ENCODE data around the gene PSMB9. TPM values are rescaled to one million over a fixed set of nuclear protein-coding genes. Genes with fewer than 3 reads are reported as not detected.

Gene PSMB9
- total RNA-seq, 1 donor from 2014 or later: 24.8 TPM

DNA sequence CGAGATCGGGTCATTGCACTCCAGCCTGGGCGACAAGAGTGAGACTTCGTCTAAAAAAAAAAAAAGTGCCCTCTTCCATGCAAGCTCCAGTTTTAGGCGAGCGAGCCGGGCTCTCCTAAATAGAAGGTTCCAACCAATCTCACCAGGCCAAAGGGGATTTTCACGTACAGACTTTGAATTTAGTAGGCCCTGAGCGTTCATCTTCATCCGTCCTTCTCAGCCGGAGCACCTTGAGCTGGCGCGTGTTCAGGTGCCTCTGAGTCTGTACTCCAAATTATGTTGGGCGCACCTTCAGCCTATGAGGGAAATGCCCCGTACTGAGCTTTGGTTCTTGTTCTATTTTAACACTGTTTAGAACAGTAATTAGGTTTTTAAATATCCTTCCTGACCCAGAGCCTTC is 14.6 kb upstream of the PSMB9 start:
- DNase-seq (ENCODE audit: low read depth in 2 of 2): no peak

DNA sequence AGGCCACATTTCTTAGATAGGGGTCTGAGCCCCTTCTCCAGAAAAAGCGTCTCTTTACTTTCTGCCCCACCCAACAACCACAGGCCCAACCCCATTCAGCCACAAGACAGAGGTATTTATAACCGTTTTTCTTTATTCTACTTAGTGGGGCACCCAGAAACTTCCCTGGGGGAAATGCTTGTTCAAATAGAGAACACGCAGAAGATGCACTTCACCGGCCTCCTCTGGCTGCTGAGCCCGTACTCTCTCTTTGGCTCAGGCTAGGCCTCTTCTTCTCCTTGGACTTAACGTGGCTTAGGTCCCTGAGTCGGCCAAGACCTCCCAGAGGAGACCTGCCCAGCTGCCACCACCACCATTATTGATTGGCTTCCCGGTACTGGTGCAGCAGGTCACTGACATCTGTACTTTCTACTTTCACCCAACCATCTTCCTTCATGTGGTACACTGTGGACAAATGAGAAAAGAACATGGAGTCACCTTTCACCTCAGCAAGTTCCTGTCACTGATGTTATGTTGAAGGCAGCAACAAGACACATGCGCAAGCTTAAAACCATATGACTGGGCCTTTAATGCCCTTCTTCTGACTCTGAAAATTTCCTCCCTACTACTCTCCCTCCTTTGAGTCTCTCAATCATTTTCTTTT is 13.3 kb upstream of the PSMB9 start:
- DNase-seq (ENCODE audit: low read depth in 2 of 2): no peak

DNA sequence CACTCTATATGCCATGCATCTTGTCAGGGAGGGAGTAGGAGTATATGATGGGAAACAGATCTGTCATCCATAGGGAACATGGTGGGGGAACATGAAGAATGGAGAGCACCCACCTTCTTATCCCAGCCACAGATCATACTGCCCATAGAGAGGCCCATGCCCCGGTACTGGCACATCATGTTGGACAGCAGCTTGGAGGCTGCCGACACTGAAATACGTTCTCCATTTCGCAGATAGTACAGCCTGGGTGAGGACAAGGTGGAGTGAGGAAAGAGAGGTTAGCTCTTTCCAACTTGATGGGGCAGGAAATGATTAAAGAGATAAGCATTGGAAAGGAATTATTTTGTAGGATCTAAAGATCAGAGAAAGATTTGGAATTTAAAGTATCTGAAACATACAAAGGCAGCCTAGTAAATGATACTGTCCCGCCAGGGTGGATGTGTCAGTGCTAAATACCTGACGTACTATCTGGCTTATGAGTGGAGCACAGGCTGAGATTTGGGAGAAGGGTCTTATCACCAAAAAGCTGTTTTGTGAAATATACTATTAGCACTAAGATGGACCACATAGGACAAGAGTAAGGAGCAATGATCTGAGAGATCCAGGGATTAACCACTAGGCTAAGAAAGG is 11.9 kb upstream of the PSMB9 start:
- no peak for DNase-seq (ENCODE audit: low read depth in 2 of 2)

DNA sequence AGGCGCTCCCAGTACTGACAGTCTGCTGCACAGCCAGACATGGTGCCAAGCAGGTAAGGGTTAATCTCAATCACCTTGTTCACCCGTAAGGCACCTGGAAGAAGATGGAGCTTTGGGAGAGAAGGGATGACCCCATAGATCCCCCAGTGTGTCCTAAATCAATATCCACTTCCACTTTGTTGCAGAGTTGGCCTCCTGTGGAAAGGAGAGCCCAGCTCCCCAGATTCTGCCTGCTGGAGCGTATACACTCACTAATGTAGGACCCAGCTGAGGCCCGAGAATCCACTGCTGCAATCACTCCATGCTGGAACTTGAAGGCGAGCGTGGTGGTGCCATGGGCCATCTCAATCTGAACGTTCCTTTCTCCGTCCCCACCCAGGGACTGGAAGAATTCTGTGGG is 11.3 kb upstream of the PSMB9 start:
- DNase-seq (ENCODE audit: low read depth in 2 of 2): no peak

DNA sequence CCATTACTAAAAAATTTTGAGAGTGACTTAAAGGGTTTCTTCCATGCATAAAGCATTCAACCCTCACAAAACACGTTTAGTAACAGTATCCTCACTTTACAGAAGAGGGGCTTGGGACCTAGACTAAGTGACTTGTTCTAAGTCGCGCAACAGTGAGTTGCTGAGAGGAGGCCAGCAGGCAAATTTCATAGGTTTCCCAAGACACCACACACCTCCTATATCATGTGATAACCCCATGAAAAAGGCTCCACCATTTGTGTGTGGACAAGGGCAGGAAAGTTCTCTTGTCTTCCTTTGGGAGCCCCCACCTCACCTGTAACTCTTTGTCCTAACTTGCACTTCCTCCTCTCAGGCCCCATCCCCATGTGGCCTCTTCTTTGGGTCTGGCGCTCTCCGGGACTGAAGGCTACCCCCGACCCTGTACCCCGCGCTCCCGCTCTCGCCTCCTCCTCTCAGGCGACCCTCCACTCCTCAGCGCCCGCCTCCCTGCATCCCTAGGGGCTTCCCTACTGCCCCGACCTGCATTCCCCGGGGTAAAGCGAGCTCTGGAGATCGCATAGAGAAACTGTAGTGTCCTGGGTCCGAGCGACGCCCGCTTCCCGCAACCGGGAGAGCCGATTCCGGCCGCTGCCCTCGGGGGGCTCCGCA is 10.5 kb upstream of the PSMB9 start:
- DNase-seq (ENCODE audit: low read depth in 2 of 2): peak; percentile 6 to 7

DNA sequence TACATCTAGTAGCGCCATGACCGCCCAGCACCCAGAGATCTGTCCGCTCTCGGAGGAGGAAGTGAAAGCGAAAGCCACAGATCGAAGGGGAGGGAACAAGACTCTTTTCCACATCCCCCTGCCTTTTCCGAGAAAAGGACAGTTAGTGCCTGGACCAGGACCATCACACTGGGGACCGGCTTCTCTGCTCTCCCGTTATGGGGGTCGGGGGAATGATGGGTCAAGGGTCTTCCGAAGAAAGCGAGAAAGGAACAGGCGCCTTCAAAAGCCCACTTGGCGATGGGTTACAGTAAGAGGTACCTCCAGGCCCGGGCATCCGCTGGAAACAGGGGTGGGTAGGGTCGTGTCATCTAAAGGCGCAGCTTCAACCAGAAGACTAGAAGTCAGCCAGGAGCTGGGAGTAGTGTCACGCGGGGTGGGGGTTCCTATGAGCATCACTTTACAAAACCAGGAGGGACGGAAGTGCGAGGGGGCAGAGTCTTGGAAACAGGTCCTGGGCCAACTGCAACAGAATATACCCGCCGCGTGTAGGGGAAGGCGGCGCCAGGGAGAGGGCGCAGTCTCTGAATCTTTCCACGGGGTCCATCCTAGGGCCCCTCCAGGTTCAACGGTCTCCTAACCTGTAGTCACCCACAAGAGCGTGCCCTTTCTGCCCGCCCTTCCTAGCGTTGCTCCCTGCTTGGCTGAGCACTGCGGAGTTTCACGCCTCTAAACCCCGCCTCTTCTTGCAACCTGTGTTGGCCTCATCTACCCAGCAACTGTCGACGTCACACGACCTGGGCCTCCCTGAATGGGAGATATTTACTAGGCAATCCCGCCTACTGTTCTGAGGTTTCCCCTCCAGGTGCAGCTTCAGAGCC is 9.8 kb upstream of the PSMB9 start, which contains the start of gene PSMB8:
PSMB8 (minus strand) TSS at position 69 of the 860 bp plus-strand sequence; CDS start at position 18, 51 bp downstream.
- DNase-seq (ENCODE audit: low read depth in 2 of 2): peak; percentile 95

DNA sequence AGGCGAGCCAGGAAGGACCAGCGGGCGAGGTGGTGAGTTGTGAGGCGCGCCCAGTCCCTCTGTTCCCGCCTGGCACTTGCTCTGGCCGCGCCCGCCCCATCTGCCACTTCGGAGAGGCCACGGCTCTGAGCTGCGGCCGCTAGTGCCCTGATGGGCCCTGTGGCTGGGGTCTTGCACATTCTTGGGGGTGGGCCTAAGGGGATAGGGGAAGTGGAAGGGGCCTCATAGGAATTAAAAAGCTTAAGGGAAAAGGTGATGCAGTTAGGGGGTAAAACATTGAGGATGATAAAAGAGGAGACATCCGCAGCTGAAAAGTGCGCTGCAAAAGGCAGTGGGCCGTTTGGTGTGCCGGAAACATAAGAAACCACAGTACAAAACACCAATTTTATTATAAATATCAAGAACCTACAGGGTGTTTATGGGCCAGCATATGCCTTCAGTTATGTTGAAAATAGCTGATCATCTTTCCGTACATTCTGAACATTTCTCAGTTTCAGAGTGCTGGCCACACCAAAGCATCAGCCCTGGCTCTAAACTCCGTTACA is 9.1 kb upstream of the PSMB9 start:
- DNase-seq (ENCODE audit: low read depth in 2 of 2): no peak

DNA sequence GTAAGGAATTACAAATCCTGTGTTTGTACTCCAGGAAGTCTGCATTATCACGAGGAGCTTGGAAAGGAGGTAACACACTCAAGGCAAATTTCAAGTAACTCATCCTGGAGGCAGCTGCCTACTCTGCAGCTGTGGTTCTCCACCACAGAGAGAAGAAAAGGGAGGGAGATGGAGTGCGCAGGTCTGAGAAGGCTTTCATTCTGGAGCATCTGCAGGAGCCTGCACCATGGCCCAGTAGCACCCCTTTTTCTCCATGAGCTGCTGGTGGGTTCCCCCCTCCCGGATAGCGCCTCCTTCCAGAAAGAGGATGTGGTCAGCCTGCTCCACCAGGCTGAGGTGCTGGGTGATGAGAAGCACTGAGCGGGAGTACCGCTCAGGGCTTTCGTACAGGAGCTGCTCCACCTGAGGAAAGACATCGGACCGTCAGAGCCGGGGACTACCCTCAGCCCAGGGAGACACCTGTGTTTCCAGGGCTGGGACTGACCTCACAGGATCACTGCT is 8.6 kb upstream of the PSMB9 start:
- DNase-seq (ENCODE audit: low read depth in 2 of 2): no peak

DNA sequence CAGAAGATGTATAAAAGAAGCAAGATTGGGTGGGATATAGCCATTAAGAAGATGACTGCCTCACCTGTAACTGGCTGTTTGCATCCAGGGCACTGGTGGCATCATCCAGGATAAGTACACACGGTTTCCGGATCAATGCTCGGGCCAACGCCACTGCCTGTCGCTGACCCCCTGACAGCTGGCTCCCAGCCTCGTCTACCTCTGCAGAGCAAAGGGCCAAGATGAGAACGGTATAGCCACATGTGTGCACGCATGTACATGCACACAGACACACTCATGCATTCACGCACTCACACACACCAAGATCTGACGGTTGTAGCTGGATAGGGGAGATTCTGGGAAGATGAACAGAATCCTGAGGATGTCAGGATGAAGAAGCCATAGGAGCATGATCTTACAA is 7.0 kb upstream of the PSMB9 start:
- no peak for DNase-seq (ENCODE audit: low read depth in 2 of 2)

DNA sequence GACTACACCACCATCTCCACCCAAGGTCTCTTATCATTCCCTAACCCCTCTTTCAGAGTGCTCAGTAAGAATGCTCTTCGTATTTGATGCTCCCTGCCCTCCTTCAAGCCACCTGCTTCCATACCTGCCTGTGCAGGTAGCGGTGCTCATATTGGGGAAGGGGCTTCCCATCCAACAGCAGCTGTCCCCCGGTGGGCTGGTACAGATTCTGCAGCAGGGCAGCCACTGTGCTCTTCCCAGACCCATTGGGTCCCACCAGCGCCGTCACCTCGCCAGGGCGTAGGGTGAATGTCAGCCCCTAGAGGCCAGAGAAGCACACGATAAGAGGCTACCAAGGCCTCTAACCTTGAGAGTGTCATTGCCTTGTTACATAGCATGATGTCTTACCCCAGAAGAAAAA is 6.2 kb upstream of the PSMB9 start:
- no peak for DNase-seq (ENCODE audit: low read depth in 2 of 2)

DNA sequence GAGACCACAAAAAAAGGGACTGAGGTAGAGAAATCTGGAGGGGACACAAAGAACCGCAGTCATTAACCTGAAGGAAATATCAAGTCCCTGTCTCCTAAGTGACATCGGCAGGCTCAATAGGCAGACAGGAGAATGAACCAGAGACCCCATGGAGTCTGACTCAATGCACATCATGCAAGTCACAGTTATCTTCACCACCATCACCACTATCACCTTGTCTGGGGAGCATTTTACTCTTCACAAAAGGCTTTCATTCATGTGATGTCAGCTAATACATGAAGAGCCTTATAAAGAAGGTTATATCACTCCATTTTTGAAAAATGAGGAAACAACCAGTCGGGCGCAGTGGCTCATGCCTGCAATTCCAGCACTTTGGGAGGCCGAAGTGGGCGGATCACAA is 4.9 kb upstream of the PSMB9 start:
- no peak for DNase-seq (ENCODE audit: low read depth in 2 of 2)

DNA sequence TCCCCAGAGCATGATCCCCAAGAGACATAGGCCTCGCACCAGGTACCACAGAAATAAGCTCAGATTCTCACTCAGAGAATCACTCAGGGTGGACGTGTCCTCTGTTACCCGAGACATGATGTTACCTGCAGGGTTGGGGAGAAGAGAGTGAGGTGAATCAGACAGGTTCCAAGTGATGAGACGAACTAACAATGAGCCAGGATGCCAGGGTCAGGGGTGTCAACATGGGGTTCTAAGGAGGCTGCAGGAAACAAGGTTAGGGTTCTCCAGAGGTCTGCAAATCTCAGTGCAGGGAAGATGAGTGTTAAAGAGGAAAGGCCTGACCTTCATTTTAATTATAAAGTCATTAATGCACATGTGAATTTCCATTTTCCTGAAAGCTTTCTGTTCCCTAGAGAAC is 3.0 kb upstream of the PSMB9 start:
- no peak for DNase-seq (ENCODE audit: low read depth in 2 of 2)

DNA sequence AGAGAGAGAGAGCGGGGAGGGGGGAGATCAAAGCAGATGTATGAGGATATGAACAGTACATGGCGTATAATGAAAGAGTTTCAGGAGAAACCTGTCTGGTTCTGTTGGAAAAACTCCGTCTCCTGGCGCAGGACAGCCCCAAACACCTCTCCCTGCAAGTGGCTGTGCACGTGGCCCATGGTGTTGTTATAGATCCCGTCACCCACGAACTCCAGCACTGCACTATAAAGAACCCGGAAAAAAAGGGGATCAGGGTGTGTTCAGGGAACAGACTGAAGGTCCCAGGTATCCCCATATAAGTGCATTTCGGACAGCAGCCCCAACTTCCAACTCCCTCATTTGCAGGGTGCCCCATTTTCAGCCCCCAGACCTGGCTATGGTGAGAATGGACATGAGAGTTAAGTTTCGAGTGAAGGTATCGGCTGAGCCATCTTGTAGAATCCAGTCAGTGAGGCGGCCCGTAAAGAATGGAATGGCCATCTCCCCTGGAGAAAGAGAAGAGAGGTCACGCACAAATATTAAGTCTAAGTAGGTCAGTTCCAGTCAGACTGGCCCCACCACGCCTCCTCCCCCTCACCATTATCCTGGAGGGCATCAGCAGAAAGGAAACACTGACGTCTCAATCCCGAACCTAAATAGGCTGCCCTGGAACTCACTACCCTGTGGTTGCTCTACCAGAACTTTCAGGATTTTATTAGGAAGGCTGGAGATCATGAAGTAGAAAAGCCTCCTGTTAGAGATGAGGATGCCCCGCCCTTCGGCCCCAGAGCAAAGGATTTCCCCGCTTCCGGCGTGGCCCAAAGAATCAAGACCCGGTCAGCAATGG is 1.8 kb upstream of the PSMB9 start:
- peak in 1 of 2 donors; percentile 3 for DNase-seq (ENCODE audit: low read depth in 2 of 2)

DNA sequence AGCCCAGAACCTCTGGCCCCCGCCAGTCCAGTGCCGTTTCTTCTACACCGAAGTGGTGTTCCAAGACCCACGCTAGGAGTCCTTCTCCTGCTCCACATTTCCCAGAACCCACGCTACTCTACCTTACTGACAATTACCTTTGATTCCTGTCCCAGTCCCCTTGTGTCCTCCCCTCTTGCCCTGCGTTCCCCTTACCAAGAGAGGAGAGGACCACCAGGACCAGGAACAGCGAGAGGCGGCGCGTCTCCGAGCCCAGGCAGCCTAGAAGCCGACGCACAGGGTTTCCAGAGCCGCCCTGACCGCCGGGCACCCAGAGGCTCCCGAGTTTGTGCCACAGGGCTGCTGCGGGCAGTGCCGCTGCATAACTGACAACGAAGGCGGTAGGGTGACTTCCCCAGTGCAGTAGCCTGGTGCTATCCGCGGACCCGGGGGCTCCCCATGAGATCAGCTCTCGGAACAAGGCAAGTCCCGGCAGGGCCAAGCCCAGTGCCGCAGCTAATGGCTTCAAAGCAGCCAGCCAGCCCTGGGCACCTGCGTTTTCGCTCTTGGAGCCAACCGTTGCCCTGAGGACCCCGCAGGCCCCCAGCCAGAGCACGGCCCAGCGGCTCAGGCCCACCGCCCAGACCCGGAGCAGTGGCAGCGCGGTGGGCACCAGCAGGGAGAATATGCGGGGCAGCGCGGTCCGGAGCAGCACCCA is 1.0 kb upstream of the PSMB9 start:
- peak; percentile 54 to 56 for DNase-seq (ENCODE audit: low read depth in 2 of 2)

DNA sequence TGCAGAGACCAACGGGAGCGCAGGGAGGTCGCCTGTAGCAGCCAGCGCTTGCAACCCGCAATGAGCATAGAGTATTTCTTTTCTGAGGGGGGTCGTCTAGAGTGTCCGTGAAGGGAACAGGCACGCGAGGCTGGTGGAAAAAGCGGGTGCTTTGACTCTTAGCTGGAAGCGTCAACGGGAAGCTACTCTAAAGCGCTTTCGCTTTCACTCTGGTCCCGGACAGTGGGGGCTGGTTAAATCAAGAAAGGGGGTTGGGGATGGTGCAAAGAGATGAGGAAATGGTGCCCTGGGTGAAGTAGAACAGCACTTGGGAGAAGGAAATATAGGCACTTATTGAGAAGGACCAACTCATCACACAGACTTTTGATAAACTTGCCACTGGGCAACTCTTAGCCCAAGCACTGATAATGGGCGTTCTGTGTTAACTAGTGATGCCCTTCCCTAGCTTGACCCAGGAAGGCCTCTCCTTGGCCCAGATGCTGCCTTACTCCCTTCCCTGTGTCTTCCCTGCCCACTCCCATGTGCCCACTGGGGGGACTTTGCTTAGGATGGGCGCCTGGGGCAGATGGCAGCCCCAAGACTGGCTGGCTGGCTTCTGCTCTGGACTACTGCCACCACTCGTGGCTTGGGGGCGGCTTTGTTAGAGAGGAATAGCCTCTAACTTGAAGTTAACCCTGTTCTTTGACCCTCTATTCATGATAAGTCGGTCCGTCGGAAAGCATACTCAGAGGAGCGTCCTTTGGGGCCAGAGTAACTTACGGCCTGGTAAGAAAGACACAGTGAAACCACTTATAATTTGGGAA is 585 bp downstream of the PSMB9 start:
- peak; percentile 69 to 76 for DNase-seq (ENCODE audit: low read depth in 2 of 2)

DNA sequence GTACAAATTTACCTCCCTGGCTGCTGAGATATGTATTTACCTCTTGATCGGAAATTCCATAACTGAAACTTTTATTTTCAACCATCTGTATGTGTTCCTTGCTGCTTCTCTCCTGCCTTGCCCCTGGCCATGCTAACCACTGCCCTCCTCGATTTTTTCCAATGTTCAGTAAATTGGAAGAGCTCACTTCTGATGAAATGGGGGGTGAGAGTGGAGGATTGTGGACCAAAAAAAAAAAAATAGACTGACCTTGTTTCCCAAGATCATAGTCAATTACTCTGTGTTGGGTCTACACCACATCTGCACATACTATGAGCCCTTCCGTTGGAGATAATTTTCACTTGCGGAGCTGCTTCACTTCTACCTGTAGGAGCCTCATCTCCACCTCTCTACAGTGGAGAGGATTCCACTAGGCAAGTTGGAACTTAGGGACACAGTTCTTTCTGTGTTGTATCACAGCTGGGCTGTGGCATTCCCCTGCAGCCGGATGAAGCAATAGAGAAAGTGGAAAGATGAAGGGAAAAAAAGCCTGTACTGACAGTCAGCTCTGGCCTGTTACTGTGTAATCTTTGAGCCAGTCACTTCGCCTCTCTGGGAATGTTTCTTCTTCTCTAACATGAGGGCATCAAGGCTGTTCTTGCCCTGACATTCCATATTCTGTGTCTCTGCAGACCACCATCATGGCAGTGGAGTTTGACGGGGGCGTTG is 1.6 kb downstream of the PSMB9 start:
- no peak for DNase-seq (ENCODE audit: low read depth in 2 of 2)

DNA sequence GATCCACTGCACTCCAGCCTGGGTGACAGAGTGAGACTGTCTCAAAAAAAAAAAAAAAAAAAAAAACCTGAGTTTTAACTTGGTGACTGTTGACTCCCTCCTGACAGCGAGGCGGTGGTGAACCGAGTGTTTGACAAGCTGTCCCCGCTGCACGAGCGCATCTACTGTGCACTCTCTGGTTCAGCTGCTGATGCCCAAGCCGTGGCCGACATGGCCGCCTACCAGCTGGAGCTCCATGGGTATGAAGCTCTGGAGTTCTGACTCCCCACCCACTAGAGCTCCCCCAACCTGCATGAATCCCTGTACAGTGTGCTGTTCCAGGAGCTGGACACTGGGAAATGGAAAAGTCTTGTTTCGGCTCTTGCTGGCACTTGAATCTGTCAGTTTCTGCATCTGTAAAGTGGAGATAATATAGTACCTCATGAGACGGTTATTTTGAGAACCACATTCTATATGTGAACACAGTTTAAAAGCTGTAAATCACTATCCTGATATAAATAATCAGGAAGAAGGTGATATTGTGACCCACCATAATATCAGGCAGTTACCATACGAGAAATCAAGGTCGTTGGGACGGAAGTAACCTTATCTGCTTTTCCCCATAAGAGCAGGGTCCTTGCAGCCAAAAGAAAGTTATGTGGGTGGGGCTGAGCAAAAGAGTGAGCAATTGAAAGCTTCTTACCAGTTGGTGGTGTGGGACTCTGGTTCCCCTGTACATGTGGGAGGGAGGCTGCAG is 3.3 kb downstream of the PSMB9 start:
- DNase-seq (ENCODE audit: low read depth in 2 of 2): no peak

DNA sequence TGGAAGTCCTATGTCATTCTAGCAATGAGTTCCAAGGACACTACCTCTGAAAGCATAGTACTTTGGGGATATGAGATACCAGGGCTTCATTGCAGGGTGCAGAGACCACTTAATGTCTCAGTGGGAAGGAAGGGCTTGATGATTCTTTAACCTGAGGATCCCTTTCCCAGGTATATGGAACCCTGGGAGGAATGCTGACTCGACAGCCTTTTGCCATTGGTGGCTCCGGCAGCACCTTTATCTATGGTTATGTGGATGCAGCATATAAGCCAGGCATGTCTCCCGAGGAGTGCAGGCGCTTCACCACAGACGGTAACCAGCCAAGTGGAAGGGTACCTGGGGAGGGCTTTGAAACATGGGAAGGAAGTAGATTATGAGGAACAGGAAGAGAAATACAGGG is 4.2 kb downstream of the PSMB9 start:
- DNase-seq (ENCODE audit: low read depth in 2 of 2): no peak

Data from lung microvascular endothelial cell (primary cell).